GM21786 (cell line): ENCODE results near the gene FBXO33.

Experiments
- ATAC-seq: cut with Tn5 transposase; IDR thresholded peaks from one replicate; pipeline ENCODE4 v1.9.1; 2021; ENCODE audit not compliant: unreplicated experiment

The FBXO33 gene, protein sequence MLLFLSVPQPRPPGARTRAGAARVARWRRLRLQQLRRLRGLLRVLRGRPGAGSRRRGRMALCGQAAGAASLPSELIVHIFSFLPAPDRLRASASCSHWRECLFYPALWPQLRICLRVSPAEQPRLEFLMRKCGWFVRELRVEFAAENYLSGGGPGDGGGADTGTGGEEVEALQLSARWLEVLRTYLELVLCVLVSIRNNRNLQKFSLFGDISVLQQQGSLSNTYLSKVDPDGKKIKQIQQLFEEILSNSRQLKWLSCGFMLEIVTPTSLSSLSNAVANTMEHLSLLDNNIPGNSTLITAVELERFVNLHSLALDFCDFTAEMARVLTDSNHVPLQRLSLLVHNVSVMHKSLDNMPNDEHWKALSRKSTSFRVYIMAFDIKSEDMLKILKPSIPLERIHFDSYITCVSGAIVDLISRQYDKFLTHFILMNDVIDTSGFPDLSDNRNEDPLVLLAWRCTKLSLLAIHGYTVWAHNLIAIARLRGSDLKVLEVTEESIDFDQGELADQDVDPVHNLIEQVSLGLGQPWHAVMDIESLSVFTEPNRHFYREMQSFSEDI

DNA sequence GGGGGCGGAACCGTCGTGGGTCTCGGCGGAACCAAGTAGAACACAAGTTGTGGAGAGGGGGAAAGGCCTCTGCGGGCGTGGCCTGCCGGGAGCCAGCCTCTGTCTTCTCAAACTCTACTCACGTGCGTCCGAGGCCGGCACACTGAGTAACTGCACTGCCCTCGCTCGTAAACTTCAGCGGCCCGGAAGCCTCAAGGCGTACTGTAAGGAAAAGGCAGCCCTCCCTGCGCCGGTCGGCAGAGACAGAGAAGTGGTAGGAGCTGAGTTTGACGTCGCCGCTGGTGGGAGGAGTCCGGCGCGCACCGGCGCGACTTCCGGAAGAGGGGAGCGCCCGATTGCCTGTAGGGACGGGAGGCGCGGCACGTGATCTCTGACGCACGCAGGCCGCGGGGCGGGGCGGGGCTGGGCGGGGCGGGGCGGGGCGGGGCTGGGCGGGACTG, at the start of gene FBXO33:
Gene FBXO33 (minus strand): TSS at position 255 of the 440 bp plus-strand sequence. CDS start 271 bp downstream, outside the sequence.
- peak; percentile 76 for ATAC-seq

DNA sequence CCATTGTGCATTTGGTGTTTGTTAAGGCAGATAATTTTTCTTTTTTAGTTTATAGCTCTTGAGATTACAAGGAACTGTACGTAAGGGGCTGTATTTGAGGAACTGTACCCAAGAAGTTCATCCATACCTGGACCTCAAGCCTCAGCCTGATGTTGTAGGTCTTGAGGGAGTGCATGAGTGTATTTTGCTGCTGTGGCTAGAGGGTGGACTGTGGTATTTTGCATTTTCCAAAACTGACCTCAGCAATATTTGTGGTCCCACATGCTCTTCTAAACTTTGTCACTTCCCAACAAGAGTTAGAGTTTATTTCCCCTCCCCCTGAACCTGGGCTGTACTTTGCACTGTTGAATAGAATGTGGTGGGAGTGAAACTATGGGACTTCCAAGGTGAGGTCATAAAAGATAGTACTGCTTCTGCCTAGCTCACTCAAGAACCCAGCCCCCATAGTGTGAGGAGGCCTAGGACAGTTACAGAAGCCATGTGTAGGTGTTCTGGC, 42.2 kb upstream of the FBXO33 start:
- ATAC-seq: peak; percentile 88

DNA sequence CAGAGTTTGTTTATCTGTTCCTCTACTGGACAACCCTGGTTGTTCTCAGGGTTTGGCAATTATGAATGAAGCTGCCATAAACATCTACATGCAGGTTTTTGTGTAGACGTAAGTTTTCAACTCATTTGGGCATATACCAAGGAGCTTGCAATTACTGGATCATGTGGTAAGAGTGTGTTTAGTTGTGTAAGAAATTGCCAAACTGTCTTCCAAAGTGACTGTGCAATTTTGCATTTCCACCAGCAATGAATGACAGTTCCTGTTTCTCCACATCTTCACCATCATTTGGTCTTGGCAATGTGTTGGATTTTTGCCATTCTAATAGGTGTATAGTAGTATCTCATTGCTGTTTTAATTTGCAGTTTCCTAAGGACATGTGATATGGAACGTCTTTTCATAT, 39.8 kb upstream of the FBXO33 start:
- no peak for ATAC-seq

DNA sequence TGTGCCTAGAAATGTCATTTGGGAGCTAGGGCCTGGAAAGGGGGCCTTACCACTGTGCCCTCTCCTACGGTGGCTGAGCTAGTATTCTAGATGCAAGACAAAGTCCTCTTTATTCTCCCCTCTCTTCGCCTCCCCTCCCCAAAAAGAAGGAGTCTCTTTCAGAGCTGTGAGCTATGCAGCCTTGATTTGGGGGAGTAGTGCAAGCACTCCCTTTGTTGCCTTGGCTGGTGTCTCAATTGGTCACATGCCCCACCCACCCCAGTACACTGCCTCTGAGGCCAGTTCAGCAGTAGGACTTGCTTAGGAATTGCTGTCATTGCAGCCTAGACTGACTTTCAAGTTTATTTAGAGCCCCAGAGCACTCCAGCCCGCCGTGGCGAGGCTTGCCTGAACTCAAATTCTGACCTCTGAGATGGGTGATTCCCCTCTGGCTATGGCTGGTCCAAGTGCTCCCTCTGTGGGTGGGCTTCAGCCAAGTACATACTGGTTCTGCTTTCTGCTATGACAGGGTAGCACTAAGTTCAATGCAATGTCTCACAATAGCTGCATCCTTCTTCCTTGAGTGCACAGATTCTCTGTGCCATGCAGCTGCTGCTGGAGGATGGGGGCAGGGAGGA, 37.0 kb upstream of the FBXO33 start:
- peak; percentile 97 for ATAC-seq

DNA sequence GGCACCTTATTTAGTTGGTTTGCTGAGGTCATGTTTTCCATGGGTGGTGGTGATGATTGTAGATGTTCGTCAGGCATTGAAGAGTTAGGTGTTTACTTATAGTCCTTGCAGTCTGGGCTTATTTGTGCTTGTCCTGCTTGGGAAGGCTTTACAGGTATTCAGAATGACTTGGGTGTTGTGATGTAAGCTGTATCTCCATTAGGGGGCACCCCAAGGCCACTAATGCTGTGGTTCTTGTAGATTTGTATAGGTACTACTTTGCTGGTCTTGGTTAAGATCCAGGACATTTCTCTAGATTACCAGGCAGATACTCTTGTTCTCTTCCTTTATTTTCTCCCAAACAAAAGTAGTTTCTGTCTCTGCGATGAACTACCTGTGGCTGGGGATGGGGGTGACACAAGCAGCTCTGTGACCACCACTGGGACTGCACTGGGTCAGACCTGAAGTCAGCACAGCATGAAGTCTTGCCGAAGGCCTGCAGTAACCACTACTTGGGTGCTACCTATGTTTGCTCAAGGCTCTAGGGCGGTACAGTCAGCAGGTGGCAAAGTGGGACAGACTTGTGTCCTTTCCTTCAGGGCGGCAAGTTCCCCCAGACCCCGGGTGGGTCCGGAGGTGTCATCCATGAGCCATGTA, 35.8 kb upstream of the FBXO33 start:
- ATAC-seq: peak; percentile 54

DNA sequence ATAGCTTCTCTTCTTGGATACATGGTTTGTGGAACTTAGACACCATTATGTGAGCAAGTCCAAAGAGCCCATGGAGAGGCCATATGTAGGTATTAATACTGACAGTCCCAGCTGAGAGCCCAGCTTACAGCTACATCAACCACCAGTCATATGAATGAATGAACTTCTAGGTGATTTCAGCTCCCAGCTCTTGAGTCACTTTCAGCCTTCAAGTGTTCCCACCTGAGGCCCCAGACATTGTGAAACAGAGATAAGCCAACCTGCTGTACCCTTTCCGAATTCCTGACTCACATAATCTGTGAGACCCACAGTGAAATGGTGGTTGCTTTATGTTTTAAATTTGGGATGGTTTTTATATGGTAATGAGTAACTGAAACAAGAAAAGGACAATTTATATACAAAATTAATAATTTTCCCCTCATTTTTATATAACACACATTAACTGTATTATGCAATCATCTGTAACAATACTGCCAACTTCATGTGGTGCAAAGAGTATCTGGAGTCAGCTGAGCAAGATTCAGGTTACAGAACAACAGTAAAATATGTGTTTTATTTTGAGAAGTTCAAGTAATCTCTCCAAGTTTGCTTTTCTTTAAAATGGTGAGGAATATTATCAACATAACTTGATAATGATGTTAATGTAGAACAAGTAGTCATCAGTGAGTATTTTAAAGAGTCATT, 27.7 kb upstream of the FBXO33 start:
- ATAC-seq: no peak

DNA sequence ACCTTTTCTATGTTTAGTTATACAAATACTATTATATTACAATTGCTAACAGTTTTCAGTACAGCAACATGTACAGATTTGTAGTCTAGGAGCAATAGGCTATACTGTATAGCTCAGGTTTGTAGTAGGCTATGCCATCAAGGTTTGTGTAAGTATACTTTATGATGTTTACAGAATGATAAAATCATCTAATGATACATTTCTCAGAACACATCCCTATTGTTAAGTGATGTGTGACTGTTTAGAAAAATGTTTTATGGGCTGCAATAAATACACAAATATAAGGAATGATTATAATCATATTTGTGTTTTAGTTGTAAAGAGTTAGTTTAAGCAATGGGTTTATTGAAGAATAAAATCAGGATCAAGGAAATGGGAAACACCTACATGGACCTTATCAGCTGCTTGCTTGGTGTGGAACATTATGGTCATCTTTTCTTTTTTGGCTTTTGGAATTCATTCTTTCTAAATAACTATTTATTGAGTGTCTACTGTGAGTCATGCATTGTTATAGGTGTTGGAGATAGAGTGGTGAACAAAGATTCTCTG, 24.5 kb upstream of the FBXO33 start:
- ATAC-seq: no peak

DNA sequence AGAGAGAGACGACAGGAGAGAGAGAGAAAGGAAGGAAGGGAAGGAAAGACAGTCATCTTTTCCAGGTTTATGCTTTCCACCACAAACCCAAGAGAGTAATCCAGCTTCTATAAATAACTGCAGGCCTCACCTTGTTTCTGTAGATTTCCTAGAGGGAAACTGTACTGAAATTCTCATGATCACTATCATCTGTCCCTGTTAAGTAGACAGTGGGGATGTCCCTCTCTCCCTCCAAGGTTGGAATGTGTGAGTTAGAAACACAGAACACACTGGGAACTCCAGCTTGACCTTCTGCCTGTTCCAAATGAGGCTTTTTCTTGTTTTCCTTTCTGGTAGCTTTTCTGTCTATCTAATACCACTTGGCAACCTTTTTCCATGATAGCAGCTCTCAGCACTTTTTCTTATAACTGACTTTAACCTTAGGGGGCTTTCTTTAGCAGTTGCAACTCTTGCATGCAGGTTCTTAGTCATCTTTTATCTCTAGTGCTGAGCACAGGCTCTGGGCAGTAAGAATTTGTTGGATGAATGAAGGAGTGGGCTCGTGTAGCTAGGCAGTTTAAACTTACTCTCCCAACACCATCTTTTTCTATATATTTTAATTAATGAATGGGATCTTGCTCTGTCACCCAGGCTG, 22.8 kb upstream of the FBXO33 start:
- ATAC-seq: no peak

DNA sequence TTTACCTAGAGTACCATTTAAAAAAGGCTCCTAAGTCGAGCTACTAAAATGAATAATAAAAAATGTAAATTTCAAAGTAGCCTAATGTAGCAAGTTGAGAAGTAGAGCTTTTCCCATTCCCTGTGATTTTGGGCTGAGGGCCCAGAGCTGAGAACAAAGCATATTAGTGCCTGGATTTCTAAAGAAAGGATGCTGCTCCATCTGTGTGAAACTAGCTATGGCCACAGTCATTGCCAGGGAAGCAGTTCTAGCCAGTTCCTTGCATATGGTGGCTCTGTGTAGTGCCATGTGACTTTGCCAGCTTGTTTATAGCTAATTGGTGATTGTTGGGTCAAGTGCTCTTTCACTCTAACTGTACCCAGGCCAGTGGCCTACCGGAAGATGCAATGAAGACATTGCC, 20.4 kb upstream of the FBXO33 start:
- no peak for ATAC-seq

DNA sequence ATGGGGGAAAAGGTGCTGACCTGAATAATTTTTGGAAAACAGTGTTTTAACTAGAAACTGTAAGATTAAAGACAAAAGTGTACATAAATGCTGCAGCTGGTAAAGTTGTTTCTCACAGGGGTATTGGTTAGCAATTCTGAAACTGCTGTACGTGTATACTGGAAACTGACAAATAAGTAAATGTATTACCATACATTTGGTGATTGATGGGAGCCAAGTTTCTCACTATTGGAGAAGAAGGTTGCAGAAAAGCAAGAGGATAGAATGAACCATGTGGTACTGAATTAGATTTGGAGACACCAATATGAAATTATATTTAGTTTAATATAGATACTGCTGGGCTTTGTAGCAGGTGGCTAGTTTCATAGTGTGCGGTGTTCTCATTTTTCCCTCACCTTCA, 19.6 kb upstream of the FBXO33 start:
- ATAC-seq: peak; percentile 41

DNA sequence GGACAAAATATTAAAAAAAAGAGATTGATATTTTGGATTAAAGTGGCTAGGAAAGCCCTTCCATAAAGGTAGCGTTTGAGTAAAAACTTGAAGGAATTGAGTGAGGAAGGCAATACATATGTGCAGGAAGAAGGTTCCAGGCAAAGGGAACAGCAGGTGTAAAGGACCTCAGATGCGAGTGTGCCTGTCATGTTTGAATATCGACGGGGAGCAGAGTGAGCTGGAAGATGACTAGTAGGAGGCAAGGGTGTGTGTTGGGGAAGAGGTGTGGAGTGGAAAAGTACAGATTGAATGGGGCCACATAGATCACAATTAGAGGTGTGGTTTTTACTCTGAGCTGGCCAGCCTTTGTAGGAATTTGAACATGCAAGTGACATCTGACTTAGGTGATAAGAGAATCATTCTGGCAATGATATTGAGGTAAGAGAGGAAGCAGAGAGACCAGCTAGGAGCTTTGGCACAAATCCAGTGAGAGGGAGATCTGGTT, 15.0 kb upstream of the FBXO33 start:
- no peak for ATAC-seq

DNA sequence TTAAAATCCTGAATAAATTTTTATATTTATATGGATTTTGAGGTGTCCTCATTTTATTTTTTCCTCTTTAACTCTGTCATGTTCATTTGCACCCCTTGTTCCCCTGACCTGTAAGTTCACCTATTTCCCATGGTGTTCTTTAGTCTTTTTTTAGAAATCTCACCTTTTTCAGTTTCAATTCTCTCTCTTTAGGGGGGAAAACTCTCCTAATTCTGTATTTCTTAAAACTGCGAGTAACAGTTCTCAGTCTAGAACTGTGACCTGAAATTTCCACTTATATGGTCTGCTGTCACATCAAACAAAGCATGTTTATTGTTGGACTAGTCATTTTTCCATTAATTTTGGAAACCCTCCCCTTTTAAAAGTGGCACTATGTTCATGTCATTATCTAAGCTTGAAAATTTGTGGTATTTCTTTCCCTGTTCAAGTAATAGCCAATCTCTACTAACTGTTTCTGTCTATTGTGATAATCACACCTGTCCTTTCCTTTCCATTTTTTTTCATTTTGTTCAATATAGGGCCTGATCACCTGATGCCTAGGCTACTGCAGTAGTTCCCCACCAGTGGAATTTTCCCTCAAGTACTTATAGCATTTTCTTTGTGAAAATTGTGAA, 14.0 kb upstream of the FBXO33 start:
- peak; percentile 60 for ATAC-seq

DNA sequence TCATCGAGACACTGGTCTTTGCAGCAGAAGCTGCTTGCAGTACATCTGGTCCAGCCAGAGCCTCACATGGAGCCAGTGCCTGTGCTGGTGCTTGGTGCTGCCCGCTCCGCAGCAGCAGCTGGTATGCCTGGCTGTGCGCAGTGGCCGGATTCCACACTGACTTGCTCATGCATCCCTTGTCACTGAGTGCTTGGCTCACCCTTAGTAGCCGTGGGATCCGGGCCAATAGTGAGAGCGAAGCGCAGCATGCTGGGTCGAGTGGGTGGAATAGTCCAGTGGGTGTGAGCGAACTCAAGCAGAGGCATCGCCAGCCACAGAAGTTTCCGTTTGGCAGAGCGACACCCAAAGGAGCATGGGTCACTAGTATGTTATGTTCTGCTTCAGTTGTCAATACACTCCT, 10.1 kb upstream of the FBXO33 start:
- ATAC-seq: no peak

DNA sequence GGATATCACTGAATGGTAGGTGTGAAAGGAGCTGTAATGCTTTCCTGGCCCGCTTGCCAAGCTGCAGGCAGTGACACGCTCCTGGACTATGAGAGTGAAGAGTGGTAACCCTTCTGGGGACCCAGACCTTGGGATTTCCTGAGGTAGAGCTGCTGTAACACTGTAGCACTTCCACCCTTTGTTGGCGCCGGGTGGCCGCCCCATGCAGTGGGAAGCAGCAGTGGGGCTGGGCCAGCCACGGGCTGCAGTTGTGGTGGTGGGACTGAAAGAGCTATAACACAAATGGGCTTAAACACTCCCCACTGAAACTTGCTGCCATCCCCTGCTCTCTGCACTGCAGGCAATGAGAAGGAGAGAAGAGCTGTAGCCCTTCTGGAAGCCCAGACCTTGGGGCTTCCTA, 9.6 kb upstream of the FBXO33 start:
- no peak for ATAC-seq

DNA sequence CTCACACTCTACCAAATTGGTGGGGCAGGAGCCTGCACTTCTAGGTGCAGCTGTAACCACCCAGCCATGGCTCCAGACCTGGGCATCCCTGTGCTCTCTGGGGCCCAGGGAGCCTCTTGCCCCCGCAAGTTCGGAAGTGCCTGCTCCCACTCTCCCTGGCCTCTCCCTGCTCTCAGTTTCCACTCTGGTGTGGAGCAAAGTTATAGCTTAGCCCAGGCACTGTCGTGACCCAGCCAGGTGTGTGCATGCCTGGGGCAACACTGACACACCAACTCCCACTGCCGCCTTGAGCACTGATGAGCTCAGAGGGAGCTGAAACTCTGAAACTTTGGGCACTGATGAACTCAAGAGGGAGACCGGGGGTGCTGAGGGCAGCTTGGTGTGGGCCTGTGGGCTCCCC, 8.7 kb upstream of the FBXO33 start:
- ATAC-seq: no peak

DNA sequence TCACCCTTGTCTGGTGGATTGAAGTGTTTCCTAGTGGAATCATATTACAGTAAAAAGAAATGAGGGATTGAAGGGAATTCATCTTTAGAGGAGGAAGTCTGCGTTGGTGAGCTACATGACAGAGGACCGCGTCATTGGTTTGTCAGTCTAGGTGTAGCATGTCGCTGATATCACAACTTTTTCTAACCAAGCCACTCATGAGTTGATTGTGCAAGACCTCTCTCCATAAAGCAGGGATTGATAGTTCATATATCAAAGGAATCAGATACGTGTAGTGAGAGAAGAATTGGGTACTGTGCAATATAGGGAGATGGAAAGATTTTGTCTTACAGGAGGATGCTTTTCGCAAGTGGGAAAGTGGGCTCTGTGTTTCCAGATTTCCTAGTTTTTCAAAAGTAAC, 3.0 kb upstream of the FBXO33 start:
- no peak for ATAC-seq

DNA sequence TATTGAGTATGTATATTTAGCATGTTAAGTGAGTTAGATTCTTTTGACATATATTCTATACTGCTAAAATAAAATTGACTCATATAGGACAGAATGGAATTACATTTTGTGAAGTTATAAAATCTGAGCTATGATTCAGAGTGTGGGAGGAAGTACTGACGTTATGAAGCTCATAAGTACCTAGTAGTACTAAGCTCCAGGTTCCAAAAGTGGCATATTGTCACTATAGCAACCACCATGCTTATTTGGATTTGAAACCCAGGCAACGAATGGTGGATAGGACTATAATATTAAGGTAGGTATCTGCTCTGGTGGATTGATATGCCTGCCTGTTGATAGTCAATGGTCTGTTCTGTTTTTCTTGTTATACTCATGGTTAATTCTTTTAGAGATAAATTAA, 2.2 kb upstream of the FBXO33 start:
- ATAC-seq: no peak

DNA sequence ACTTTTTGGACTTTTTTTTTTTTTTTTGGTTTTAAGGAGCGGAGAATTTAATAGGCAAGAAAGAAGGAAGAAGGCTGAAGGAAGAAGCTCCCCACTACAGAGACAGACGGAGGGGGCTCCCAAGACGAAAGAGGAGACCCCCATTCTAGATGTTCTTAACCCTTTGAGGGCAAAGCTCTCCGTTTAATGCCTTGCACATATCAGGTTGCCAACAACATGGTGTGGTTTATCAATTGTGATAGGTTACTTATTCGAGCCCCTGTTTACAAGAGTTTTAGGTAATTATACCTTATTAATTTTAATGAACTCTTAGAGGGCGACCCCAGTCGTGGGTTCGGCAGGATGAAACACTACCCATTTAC, 1.2 kb upstream of the FBXO33 start:
- ATAC-seq: no peak

DNA sequence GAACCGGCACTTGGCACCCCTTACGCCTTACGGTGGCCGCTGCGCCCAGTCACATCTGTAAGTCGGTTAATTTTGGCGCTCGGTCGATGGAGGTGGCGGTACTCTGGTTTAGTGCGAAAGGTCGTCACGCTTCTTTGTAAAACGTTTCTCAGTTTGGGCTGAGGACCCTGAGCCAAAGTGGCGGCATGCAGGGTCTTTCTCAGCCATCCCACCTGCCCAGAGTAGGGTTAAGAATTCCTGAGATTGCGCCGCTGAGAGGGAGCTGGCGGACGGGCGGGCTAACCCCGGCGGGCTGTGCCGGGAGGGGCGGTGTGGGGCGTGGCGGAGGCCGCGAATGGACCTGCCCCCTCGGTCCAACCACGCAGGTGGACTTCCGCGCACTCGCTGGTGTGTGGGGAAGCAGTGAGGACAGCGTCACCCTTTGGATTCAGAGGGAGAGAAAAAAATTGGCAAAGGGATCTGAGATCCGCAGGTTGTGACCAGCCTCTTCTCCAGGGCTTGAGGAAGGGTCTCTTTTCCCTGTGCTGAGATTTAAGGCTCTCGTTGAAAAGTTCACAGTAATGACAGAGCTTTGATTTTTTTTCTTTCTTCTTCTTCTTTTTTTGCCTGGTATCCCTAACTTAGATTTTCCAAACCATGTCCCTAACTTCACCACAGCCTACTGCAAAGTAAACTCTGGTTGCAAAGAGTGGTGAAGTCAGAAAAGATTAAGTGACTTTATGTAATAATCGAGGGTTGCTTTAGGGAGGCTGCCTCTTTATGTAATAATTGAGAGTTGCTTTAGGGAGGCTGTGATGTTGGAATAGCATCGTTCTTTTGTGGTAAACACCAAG, 602 bp upstream of the FBXO33 start:
- ATAC-seq: peak; percentile 64
